HTR-8/SVneo (cell line): ENCODE measurements around the gene COLEC12.

Experiments
- DNase-seq: peaks from one replicate; pipeline ENCODE4 v3.0.0; 2011; ENCODE audit warnings: low spot score, mixed read lengths; ENCODE audit not compliant: insufficient read length
- FAIRE-seq: peaks from 2 replicates; lab custom pipeline; 2011; peaks lifted over from hg19 to GRCh38; lab: Jason Lieb, UNC

The COLEC12 gene

GRCh38 chr18:506801-507200 lies 6.3 kb upstream of the COLEC12 start:
- DNase-seq (no peak), FAIRE-seq (no peak)

GRCh38 chr18:506264-506663 lies 5.8 kb upstream of the COLEC12 start:
- FAIRE-seq: no peak
- no peak for DNase-seq

- DNase-seq (no peak), FAIRE-seq (no peak)
Observed at GRCh38 chr18:505483-506122, 5.1 kb upstream of the COLEC12 start.

GRCh38 chr18:501406-501714 lies 859 bp upstream of the COLEC12 start:
- DNase-seq (no peak), FAIRE-seq (no peak)

- peak; percentile 37 for DNase-seq
- FAIRE-seq: no peak
Observed at GRCh38 chr18:499776-500631, 497 bp downstream of the COLEC12 start.

- FAIRE-seq: no peak
- peak; percentile 56 for DNase-seq
Observed at GRCh38 chr18:498931-499775, 1.3 kb downstream of the COLEC12 start.

GRCh38 chr18:497688-498087 lies 2.8 kb downstream of the COLEC12 start:
- DNase-seq (no peak), FAIRE-seq (no peak)

GRCh38 chr18:495452-495851 lies 5.0 kb downstream of the COLEC12 start:
- DNase-seq (no peak), FAIRE-seq (no peak)

GRCh38 chr18:495017-495416 lies 5.5 kb downstream of the COLEC12 start:
- no peak for DNase-seq
- no peak for FAIRE-seq

- FAIRE-seq (no peak), DNase-seq (no peak)
Observed at GRCh38 chr18:493986-494983, 6.2 kb downstream of the COLEC12 start.

GRCh38 chr18:492451-492850 lies 8.1 kb downstream of the COLEC12 start:
- DNase-seq: no peak
- no peak for FAIRE-seq

- FAIRE-seq: no peak
- DNase-seq: no peak
Observed at GRCh38 chr18:490624-491023, 9.9 kb downstream of the COLEC12 start.

GRCh38 chr18:490024-490366 lies 10.5 kb downstream of the COLEC12 start:
- no peak for DNase-seq
- FAIRE-seq: no peak

- DNase-seq (no peak), FAIRE-seq (peak; percentile 13)
Observed at GRCh38 chr18:489244-490023, 11.1 kb downstream of the COLEC12 start.

- DNase-seq (no peak), FAIRE-seq (no peak)
Observed at GRCh38 chr18:486929-487740, 13.4 kb downstream of the COLEC12 start.

GRCh38 chr18:484749-485464 lies 15.6 kb downstream of the COLEC12 start:
- FAIRE-seq: no peak
- no peak for DNase-seq

GRCh38 chr18:478681-479080 lies 21.8 kb downstream of the COLEC12 start:
- no peak for FAIRE-seq

GRCh38 chr18:477565-477964 lies 22.9 kb downstream of the COLEC12 start:
- no peak for DNase-seq
- FAIRE-seq: no peak

More at GRCh38 chr18:478681-479080, 21.8 kb downstream of the COLEC12 start:
- DNase-seq: no peak
